HepG2 (cell line): Measurements from ENCODE around the gene BLMH. TPM values are rescaled to one million over a fixed set of nuclear protein-coding genes. Genes with fewer than 3 reads are reported as not detected.

Experiments
- MXI1 ChIP-seq: IDR thresholded peaks from 3 replicates; pipeline ENCODE4 v1.6.1; 2012; ENCODE audit warnings: low read depth, low read length, inconsistent platforms, borderline replicate concordance
- NFYB ChIP-seq: sonication (generic); formaldehyde crosslinking; IDR thresholded peaks from 2 replicates; pipeline ENCODE4 v1.4.0; 2020; ENCODE audit warnings: missing genetic modification reagents
- SCMH1 ChIP-seq: sonication (generic); formaldehyde crosslinking; IDR thresholded peaks from 2 replicates; pipeline ENCODE4 v1.9.0; 2021; ENCODE audit warnings: missing genetic modification reagents, mild to moderate bottlenecking, borderline replicate concordance
- ZFP41 ChIP-seq: sonication (generic); formaldehyde crosslinking; IDR thresholded peaks from 2 replicates; pipeline ENCODE4 v1.4.0; 2020; ENCODE audit warnings: mild to moderate bottlenecking, missing genetic modification reagents, borderline replicate concordance
- ZMYM2 ChIP-seq: sonication (generic); formaldehyde crosslinking; IDR thresholded peaks from 2 replicates; pipeline ENCODE4 v1.8.0; 2022; ENCODE audit warnings: mild to moderate bottlenecking, missing genetic modification reagents
- ZMYM4 ChIP-seq: sonication (generic); formaldehyde crosslinking; IDR thresholded peaks from 2 replicates; pipeline ENCODE4 v1.8.1; 2023; ENCODE audit warnings: mild to moderate bottlenecking, missing genetic modification reagents
- ZNF24 ChIP-seq: fragments of 450-650 bp; IDR thresholded peaks from 2 replicates; pipeline ENCODE4 v1.6.1; 2017; ENCODE audit warnings: antibody characterized with exemption, mild to moderate bottlenecking
- ZNF510 ChIP-seq: sonication (generic); formaldehyde crosslinking; IDR thresholded peaks from 2 replicates; pipeline ENCODE4 v1.4.0; 2020; ENCODE audit warnings: low read depth, mild to moderate bottlenecking, missing genetic modification reagents
- ZNF781 ChIP-seq: sonication (generic); formaldehyde crosslinking; IDR thresholded peaks from 2 replicates; pipeline ENCODE4 v1.5.1; 2020; ENCODE audit warnings: borderline replicate concordance, mild to moderate bottlenecking, missing genetic modification reagents; ENCODE audit errors: not compliant biosample characterization
- polyA plus RNA-seq, 8 experiments: library from polyadenylated mRNA; depleted of rRNA in 3 of 8; stranded (reverse) in 7 of 8; unstranded in 1 of 8; fragments of >200 nt; fragmentation: Illumina TruSeq in 4 of 8; extraction: Trizol in 4 of 8; gene quantifications; 2 replicates each; pipeline versions ENCODE4 v1.2.1 to v1.2.3, GENCODE V29; 2011 to 2016; ENCODE audit warnings: low read depth in 4 of 8, missing spikeins in 1 of 8, mixed read lengths in 1 of 8; ENCODE audit not compliant: insufficient read depth in 1 of 8
- total RNA-seq, 5 experiments: library from RNA; depleted of rRNA; stranded (reverse); fragments of >200 nt; fragmentation: Illumina TruSeq; extraction: Trizol; gene quantifications; 2 replicates each; pipeline ENCODE4 v1.2.3, GENCODE V29; 2016; ENCODE audit warnings: low read depth in 1 of 5
- TF ChIP-seq, protein P1 (sequence below): sonication (generic); formaldehyde crosslinking; IDR thresholded peaks from 2 replicates; pipeline ENCODE4 v1.5.1; 2020; ENCODE audit warnings: mild to moderate bottlenecking, missing genetic modification reagents
- TF ChIP-seq, protein P2 (sequence below): sonication (generic); formaldehyde crosslinking; conservative IDR thresholded peaks from 2 replicates; pipeline ENCODE4 v1.4.0; 2020; ENCODE audit warnings: mild to moderate bottlenecking, missing genetic modification reagents, moderate library complexity
- TF ChIP-seq, protein P3 (sequence below): sonication (generic); formaldehyde crosslinking; IDR thresholded peaks from 2 replicates; pipeline ENCODE4 v1.4.0; 2020; ENCODE audit warnings: mild to moderate bottlenecking, missing genetic modification reagents
- TF ChIP-seq, protein P4 (sequence below): sonication (generic); formaldehyde crosslinking; IDR thresholded peaks from 2 replicates; pipeline ENCODE4 v1.5.1; 2020; ENCODE audit warnings: mild to moderate bottlenecking, moderate library complexity, missing genetic modification reagents
- TF ChIP-seq, protein P5 (sequence below): IDR thresholded peaks from 2 replicates; pipeline ENCODE4 v1.6.1; 2016; ENCODE audit warnings: low read depth, control low read depth

BLMH gene
- total and polyA plus RNA-seq, 2 of the 13 experiments (the other 11 are each of a cell fraction or from before 2014, with no cell fraction given): 12.1 to 41.0 TPM

DNA sequence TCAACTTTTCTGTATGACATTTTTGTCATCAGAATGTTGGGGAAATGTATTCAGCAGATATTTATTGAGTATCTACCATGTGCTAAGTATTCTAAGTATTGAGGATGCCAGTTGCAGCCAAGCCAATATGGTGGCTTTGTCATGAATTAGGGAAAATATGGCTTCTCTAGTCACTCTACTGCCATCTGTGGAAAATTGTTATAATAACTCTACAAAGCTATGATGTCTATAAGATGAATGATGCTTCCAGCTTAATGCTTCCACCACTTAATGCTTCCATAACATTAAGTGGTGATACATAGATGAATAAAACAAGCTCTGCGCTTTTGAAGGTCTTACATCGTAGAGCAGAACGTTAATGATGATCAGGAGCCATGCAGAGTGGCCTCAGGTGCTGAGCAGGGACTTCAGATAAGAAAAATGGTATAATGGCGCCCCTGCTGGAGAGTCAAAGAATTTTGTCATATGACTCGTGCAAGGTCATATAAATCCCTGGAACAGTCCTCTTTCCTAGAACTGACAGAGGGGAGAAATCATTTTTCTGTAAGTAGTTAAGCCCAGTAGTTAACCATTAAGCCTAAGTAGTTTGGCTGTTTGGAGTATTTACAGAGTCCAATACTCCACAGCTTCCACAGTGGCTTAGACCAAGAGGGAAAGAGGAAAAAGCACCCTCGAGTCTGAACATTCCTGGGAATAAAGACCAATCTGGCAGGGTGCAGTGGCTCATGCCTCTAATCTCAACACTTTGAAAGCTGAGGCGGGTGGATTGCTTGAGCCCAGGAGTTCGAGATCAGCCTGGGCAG lies 44.8 kb upstream of the BLMH start (continued):
- TF ChIP-seq, protein P1, sequence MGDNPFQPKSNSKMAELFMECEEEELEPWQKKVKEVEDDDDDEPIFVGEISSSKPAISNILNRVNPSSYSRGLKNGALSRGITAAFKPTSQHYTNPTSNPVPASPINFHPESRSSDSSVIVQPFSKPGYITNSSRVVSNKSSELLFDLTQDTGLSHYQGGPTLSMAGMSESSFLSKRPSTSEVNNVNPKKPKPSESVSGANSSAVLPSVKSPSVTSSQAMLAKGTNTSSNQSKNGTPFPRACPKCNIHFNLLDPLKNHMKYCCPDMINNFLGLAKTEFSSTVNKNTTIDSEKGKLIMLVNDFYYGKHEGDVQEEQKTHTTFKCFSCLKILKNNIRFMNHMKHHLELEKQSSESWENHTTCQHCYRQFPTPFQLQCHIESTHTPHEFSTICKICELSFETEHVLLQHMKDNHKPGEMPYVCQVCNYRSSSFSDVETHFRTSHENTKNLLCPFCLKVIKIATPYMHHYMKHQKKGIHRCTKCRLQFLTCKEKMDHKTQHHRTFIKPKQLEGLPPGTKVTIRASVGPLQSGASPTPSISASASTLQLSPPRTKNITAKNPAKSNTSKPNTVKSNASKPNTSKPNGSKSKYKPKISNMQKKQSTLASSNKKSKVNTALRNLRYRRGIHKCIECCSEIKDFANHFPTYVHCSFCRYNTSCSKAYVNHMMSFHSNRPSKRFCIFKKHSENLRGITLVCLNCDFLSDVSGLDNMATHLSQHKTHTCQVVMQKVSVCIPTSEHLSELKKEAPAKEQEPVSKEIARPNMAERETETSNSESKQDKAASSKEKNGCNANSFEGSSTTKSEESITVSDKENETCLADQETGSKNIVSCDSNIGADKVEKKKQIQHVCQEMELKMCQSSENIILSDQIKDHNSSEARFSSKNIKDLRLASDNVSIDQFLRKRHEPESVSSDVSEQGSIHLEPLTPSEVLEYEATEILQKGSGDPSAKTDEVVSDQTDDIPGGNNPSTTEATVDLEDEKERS: no peak
- peak; percentile 81 for TF ChIP-seq ZMYM4 (CRISPR knock-in tag)
- TF ChIP-seq ZMYM2 (CRISPR knock-in tag): no peak
- TF ChIP-seq ZNF510 (CRISPR knock-in tag): no peak
- no peak for TF ChIP-seq ZFP41 (CRISPR knock-in tag)
- TF ChIP-seq, protein P2, sequence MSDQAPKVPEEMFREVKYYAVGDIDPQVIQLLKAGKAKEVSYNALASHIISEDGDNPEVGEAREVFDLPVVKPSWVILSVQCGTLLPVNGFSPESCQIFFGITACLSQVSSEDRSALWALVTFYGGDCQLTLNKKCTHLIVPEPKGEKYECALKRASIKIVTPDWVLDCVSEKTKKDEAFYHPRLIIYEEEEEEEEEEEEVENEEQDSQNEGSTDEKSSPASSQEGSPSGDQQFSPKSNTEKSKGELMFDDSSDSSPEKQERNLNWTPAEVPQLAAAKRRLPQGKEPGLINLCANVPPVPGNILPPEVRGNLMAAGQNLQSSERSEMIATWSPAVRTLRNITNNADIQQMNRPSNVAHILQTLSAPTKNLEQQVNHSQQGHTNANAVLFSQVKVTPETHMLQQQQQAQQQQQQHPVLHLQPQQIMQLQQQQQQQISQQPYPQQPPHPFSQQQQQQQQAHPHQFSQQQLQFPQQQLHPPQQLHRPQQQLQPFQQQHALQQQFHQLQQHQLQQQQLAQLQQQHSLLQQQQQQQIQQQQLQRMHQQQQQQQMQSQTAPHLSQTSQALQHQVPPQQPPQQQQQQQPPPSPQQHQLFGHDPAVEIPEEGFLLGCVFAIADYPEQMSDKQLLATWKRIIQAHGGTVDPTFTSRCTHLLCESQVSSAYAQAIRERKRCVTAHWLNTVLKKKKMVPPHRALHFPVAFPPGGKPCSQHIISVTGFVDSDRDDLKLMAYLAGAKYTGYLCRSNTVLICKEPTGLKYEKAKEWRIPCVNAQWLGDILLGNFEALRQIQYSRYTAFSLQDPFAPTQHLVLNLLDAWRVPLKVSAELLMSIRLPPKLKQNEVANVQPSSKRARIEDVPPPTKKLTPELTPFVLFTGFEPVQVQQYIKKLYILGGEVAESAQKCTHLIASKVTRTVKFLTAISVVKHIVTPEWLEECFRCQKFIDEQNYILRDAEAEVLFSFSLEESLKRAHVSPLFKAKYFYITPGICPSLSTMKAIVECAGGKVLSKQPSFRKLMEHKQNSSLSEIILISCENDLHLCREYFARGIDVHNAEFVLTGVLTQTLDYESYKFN: peak; percentile 82
- no peak for TF ChIP-seq SCMH1 (CRISPR knock-in tag)
- TF ChIP-seq, protein P3, sequence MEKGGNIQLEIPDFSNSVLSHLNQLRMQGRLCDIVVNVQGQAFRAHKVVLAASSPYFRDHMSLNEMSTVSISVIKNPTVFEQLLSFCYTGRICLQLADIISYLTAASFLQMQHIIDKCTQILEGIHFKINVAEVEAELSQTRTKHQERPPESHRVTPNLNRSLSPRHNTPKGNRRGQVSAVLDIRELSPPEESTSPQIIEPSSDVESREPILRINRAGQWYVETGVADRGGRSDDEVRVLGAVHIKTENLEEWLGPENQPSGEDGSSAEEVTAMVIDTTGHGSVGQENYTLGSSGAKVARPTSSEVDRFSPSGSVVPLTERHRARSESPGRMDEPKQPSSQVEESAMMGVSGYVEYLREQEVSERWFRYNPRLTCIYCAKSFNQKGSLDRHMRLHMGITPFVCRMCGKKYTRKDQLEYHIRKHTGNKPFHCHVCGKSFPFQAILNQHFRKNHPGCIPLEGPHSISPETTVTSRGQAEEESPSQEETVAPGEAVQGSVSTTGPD (CRISPR knock-in tag): no peak
- TF ChIP-seq MXI1: no peak; the same call in 2 of the 3 replicates
- TF ChIP-seq, protein P4, sequence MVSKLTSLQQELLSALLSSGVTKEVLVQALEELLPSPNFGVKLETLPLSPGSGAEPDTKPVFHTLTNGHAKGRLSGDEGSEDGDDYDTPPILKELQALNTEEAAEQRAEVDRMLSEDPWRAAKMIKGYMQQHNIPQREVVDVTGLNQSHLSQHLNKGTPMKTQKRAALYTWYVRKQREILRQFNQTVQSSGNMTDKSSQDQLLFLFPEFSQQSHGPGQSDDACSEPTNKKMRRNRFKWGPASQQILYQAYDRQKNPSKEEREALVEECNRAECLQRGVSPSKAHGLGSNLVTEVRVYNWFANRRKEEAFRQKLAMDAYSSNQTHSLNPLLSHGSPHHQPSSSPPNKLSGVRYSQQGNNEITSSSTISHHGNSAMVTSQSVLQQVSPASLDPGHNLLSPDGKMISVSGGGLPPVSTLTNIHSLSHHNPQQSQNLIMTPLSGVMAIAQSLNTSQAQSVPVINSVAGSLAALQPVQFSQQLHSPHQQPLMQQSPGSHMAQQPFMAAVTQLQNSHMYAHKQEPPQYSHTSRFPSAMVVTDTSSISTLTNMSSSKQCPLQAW (CRISPR knock-in tag): peak; percentile 79
- no peak for TF ChIP-seq ZNF781 (CRISPR knock-in tag)
- no peak for TF ChIP-seq ZNF24
- TF ChIP-seq, protein P5, sequence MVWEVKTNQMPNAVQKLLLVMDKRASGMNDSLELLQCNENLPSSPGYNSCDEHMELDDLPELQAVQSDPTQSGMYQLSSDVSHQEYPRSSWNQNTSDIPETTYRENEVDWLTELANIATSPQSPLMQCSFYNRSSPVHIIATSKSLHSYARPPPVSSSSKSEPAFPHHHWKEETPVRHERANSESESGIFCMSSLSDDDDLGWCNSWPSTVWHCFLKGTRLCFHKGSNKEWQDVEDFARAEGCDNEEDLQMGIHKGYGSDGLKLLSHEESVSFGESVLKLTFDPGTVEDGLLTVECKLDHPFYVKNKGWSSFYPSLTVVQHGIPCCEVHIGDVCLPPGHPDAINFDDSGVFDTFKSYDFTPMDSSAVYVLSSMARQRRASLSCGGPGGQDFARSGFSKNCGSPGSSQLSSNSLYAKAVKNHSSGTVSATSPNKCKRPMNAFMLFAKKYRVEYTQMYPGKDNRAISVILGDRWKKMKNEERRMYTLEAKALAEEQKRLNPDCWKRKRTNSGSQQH (CRISPR knock-in tag): no peak
- TF ChIP-seq NFYB (CRISPR knock-in tag): no peak
